Non-pigmented ciliary epithelial cell (primary cell): Measurements from ENCODE around the gene HS3ST5.

ENCODE experiments used
- DNase-seq: peaks from one replicate; pipeline ENCODE4 v3.0.0-alpha.2; 2010; ENCODE audit warnings: low read depth

HS3ST5 gene

GRCh38 chr6:114342826-114343781, at the start of gene HS3ST5:
TSS of gene HS3ST5 (minus strand) at chr6:114343023. CDS start at chr6:114062845, 280,178 bp downstream.
- DNase-seq: no peak

GRCh38 chr6:114390176-114390575, 47.4 kb upstream of the HS3ST5 start:
- DNase-seq: no peak

GRCh38 chr6:114389111-114389510, 46.3 kb upstream of the HS3ST5 start:
- no peak for DNase-seq

- no peak for DNase-seq
Observed at GRCh38 chr6:114382406-114382805, 39.6 kb upstream of the HS3ST5 start.

- no peak for DNase-seq
Observed at GRCh38 chr6:114377881-114378280, 35.1 kb upstream of the HS3ST5 start.

GRCh38 chr6:114376611-114377175, 33.9 kb upstream of the HS3ST5 start:
- no peak for DNase-seq

GRCh38 chr6:114375541-114376192, 32.8 kb upstream of the HS3ST5 start:
- no peak for DNase-seq

- DNase-seq: no peak
Observed at GRCh38 chr6:114367315-114367961, 24.6 kb upstream of the HS3ST5 start.

GRCh38 chr6:114366899-114367298, 24.1 kb upstream of the HS3ST5 start:
- no peak for DNase-seq

- DNase-seq: peak; percentile 6
Observed at GRCh38 chr6:114364301-114364700, 21.5 kb upstream of the HS3ST5 start.

- DNase-seq: no peak
Observed at GRCh38 chr6:114362957-114363356, 20.1 kb upstream of the HS3ST5 start.

GRCh38 chr6:114362396-114362795, 19.6 kb upstream of the HS3ST5 start:
- no peak for DNase-seq

GRCh38 chr6:114361036-114361435, 18.2 kb upstream of the HS3ST5 start:
- no peak for DNase-seq

GRCh38 chr6:114355300-114355699, 12.5 kb upstream of the HS3ST5 start:
- DNase-seq: no peak

GRCh38 chr6:114354482-114354881, 11.7 kb upstream of the HS3ST5 start:
- DNase-seq: no peak

- no peak for DNase-seq
Observed at GRCh38 chr6:114346451-114346850, 3.6 kb upstream of the HS3ST5 start.

GRCh38 chr6:114344971-114345275, 2.1 kb upstream of the HS3ST5 start:
- no peak for DNase-seq

- DNase-seq: no peak
Observed at GRCh38 chr6:114344246-114344970, 1.6 kb upstream of the HS3ST5 start.

- no peak for DNase-seq
Observed at GRCh38 chr6:114343782-114344144, 940 bp upstream of the HS3ST5 start.

- DNase-seq: no peak
Observed at GRCh38 chr6:114342086-114342825, 567 bp downstream of the HS3ST5 start.

- DNase-seq: peak; percentile 3
Observed at GRCh38 chr6:114339706-114340105, 3.1 kb downstream of the HS3ST5 start.
